ENCODE measurements around the gene TOM1L1.

DNA sequence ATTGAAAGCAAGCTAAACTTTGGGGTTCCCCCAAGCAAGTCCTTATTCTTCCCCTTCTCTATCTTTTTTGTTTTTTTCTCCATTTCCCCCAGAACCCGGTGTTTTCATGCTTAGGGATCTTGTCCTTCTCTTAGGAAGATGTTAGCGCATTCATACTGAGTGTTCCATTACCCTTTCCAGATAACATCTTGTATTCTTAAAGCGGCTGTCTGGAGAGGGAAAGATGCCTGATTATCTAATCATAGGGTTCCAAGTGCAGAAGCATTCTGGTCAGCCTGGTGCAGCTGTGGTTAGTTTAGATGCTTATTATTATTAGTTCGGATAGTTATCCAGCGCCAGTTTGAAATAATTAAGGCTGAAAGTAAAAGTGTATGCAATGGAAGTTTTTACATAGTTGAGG, 2.0 kb downstream of the TOM1L1 start:
- no peak for TF ChIP-seq POLR2A (IDR thresholded peaks at IDR 0.05; ENCODE audit: low read depth, low read length)
- no peak for TF ChIP-seq POLR2AphosphoS5 (IDR thresholded peaks at IDR 0.05; ENCODE audit: low read depth, low read length)
- no peak for TF ChIP-seq TAF1 (IDR thresholded peaks at IDR 0.05; ENCODE audit: low read depth, low read length)
- no peak for TF ChIP-seq SPI1 (IDR thresholded peaks at IDR 0.05; ENCODE audit: low read depth, low read length)
- TF ChIP-seq POU2F2 (IDR thresholded peaks at IDR 0.05; ENCODE audit: low read depth, low read length): no peak

All from GM12891 (cell line).